GM21423 (cell line): ENCODE results near the gene SLC25A11.

Experiments used
- ATAC-seq: cut with Tn5 transposase; IDR thresholded peaks from one replicate; pipeline ENCODE4 v1.9.1; 2021; ENCODE audit warnings: mild to moderate bottlenecking, moderate library complexity; ENCODE audit not compliant: unreplicated experiment

SLC25A11 gene

GRCh38 chr17:4966844-4967538 is 27.1 kb upstream of the SLC25A11 start:
- peak; percentile 78 for ATAC-seq

- no peak for ATAC-seq
Observed at GRCh38 chr17:4965311-4965986, 25.6 kb upstream of the SLC25A11 start.

- no peak for ATAC-seq
Observed at GRCh38 chr17:4960279-4960922, 20.6 kb upstream of the SLC25A11 start.

GRCh38 chr17:4959261-4959965 is 19.6 kb upstream of the SLC25A11 start:
- no peak for ATAC-seq

GRCh38 chr17:4958102-4958501 is 18.3 kb upstream of the SLC25A11 start:
- ATAC-seq, result no peak

GRCh38 chr17:4956493-4957061 is 16.7 kb upstream of the SLC25A11 start:
- no peak for ATAC-seq

GRCh38 chr17:4955091-4955490 is 15.2 kb upstream of the SLC25A11 start:
- no peak for ATAC-seq

- ATAC-seq, result no peak
Observed at GRCh38 chr17:4953451-4953961, 13.7 kb upstream of the SLC25A11 start.

GRCh38 chr17:4951486-4951885 is 11.6 kb upstream of the SLC25A11 start:
- ATAC-seq, result no peak

- no peak for ATAC-seq
Observed at GRCh38 chr17:4950746-4951204, 10.9 kb upstream of the SLC25A11 start, which contains the start of gene ENO3. TSS of gene ENO3 (plus strand) at chr17:4951119. CDS start at chr17:4951830, 711 bp downstream.

- ATAC-seq, result peak; percentile 16
Observed at GRCh38 chr17:4950075-4950745, 10.4 kb upstream of the SLC25A11 start.

- peak; percentile 27 for ATAC-seq
Observed at GRCh38 chr17:4949321-4950074, 9.7 kb upstream of the SLC25A11 start.

- ATAC-seq, result peak; percentile 32
Observed at GRCh38 chr17:4948931-4949320, 9.1 kb upstream of the SLC25A11 start.

GRCh38 chr17:4948166-4948930 is 8.5 kb upstream of the SLC25A11 start, which contains the start of gene PFN1:
TSS of gene PFN1 (minus strand) at chr17:4948530. CDS start at chr17:4948394, 136 bp downstream.
- ATAC-seq, result peak; percentile 9

GRCh38 chr17:4947411-4948165 is 7.7 kb upstream of the SLC25A11 start:
- ATAC-seq, result no peak

- no peak for ATAC-seq
Observed at GRCh38 chr17:4947010-4947410, 7.2 kb upstream of the SLC25A11 start.

- no peak for ATAC-seq
Observed at GRCh38 chr17:4946312-4946976, 6.6 kb upstream of the SLC25A11 start.
